Measurements from ENCODE around the gene FBXL19. TPM values are rescaled to one million over a fixed set of nuclear protein-coding genes. Genes with fewer than 3 reads are reported as not detected.
A peak's percentile ranks its signal among the peaks of the same experiment; 100 is the strongest.

Gene FBXL19
- total and polyA plus RNA-seq, 2 of the 13 experiments (the other 11 are each of a cell fraction or from before 2014, with no cell fraction given): 6.0 to 13.7 TPM

DNA sequence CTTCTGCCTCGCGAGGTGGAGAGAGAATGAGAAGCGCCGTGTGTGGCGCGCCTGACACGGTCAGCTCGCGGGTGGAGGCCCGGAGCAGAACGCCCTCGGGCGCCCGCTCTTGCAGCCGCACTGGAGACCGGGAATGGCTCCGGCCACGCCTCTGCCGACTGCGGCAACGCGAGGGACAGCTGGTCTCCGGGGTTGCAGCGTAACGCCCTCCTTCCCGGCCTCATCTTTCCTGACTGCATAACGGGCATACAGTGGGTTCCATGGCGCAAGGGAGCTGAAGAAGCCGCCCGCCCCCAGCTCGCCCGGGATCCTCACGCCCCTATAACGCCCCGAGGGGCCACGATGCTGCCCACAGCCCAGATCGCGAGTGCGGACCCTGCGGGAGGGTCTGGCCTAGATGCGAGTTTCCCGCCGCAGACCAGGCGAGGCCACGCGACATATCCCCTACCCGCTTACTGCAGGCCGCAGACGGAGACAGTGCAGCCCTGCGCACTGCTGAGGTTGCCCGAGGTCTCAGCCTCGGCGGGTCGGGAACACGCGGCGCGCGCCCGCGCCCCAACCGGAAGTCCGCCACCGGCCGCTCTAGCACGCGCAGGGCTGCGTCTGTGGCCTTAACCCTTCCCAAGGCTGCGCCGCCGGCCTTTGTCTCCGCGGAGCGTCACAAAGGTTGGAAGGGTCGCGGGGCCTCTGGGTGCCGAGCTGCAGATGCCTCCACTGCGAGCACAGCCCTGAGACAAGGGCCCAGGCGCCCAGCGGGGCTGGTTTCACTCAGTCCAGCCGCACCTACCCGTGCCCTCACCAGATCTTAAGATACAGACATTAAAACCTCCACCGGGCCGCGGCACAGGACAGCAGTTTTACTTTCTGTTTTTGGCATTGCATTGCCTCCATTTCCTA is 48.3 kb upstream of the FBXL19 start (continued):
- TF ChIP-seq, protein P1, sequence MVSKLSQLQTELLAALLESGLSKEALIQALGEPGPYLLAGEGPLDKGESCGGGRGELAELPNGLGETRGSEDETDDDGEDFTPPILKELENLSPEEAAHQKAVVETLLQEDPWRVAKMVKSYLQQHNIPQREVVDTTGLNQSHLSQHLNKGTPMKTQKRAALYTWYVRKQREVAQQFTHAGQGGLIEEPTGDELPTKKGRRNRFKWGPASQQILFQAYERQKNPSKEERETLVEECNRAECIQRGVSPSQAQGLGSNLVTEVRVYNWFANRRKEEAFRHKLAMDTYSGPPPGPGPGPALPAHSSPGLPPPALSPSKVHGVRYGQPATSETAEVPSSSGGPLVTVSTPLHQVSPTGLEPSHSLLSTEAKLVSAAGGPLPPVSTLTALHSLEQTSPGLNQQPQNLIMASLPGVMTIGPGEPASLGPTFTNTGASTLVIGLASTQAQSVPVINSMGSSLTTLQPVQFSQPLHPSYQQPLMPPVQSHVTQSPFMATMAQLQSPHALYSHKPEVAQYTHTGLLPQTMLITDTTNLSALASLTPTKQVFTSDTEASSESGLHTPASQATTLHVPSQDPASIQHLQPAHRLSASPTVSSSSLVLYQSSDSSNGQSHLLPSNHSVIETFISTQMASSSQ (IDR thresholded peaks at IDR 0.05; ENCODE audit: low read depth): no peak
- TF ChIP-seq, protein P1 (CRISPR knock-in tag; IDR thresholded peaks at IDR 0.05; ENCODE audit: borderline replicate concordance): peak; percentile 88
- TF ChIP-seq SIX4 (CRISPR knock-in tag; IDR thresholded peaks at IDR 0.05) (peak; percentile 85), MAFG (CRISPR knock-in tag; IDR thresholded peaks at IDR 0.05) (no peak), ZNF772 (CRISPR knock-in tag; IDR thresholded peaks at IDR 0.05) (peak; percentile 100), ZNF790 (CRISPR knock-in tag; IDR thresholded peaks at IDR 0.05; ENCODE audit: borderline replicate concordance) (no peak; the same call in 1 of the 2 replicates), ZFP82 (CRISPR knock-in tag; IDR thresholded peaks at IDR 0.05; ENCODE audit: borderline replicate concordance) (peak; percentile 96), ZBTB7B (CRISPR knock-in tag; IDR thresholded peaks at IDR 0.05) (peak; percentile 94), CREB1 (IDR thresholded peaks at IDR 0.05) (peak; percentile 74), CREB1 (CRISPR knock-in tag; IDR thresholded peaks at IDR 0.05) (peak; percentile 73; the same call in 1 of the 2 replicates), HIVEP1 (CRISPR knock-in tag; IDR thresholded peaks at IDR 0.05) (peak; percentile 96), HNRNPL (IDR thresholded peaks at IDR 0.05; ENCODE audit: low read depth, low read length) (peak; percentile 81), TAF15 (IDR thresholded peaks at IDR 0.05; ENCODE audit: low read depth, low read length, poor library complexity, severe bottlenecking) (peak; percentile 84), ZNF180 (CRISPR knock-in tag; IDR thresholded peaks at IDR 0.05; ENCODE audit: borderline replicate concordance, low read depth) (no peak; the same call in 1 of the 2 replicates)
- TF ChIP-seq, protein P2, sequence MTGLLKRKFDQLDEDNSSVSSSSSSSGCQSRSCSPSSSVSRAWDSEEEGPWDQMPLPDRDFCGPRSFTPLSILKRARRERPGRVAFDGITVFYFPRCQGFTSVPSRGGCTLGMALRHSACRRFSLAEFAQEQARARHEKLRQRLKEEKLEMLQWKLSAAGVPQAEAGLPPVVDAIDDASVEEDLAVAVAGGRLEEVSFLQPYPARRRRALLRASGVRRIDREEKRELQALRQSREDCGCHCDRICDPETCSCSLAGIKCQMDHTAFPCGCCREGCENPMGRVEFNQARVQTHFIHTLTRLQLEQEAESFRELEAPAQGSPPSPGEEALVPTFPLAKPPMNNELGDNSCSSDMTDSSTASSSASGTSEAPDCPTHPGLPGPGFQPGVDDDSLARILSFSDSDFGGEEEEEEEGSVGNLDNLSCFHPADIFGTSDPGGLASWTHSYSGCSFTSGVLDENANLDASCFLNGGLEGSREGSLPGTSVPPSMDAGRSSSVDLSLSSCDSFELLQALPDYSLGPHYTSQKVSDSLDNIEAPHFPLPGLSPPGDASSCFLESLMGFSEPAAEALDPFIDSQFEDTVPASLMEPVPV (CRISPR knock-in tag; IDR thresholded peaks at IDR 0.05): peak; percentile 85
- TF ChIP-seq, protein P3, sequence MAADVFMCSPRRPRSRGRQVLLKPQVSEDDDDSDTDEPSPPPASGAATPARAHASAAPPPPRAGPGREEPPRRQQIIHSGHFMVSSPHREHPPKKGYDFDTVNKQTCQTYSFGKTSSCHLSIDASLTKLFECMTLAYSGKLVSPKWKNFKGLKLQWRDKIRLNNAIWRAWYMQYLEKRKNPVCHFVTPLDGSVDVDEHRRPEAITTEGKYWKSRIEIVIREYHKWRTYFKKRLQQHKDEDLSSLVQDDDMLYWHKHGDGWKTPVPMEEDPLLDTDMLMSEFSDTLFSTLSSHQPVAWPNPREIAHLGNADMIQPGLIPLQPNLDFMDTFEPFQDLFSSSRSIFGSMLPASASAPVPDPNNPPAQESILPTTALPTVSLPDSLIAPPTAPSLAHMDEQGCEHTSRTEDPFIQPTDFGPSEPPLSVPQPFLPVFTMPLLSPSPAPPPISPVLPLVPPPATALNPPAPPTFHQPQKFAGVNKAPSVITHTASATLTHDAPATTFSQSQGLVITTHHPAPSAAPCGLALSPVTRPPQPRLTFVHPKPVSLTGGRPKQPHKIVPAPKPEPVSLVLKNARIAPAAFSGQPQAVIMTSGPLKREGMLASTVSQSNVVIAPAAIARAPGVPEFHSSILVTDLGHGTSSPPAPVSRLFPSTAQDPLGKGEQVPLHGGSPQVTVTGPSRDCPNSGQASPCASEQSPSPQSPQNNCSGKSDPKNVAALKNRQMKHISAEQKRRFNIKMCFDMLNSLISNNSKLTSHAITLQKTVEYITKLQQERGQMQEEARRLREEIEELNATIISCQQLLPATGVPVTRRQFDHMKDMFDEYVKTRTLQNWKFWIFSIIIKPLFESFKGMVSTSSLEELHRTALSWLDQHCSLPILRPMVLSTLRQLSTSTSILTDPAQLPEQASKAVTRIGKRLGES (CRISPR knock-in tag; IDR thresholded peaks at IDR 0.05; ENCODE audit: borderline replicate concordance): peak; percentile 90
- TF ChIP-seq, protein P4, sequence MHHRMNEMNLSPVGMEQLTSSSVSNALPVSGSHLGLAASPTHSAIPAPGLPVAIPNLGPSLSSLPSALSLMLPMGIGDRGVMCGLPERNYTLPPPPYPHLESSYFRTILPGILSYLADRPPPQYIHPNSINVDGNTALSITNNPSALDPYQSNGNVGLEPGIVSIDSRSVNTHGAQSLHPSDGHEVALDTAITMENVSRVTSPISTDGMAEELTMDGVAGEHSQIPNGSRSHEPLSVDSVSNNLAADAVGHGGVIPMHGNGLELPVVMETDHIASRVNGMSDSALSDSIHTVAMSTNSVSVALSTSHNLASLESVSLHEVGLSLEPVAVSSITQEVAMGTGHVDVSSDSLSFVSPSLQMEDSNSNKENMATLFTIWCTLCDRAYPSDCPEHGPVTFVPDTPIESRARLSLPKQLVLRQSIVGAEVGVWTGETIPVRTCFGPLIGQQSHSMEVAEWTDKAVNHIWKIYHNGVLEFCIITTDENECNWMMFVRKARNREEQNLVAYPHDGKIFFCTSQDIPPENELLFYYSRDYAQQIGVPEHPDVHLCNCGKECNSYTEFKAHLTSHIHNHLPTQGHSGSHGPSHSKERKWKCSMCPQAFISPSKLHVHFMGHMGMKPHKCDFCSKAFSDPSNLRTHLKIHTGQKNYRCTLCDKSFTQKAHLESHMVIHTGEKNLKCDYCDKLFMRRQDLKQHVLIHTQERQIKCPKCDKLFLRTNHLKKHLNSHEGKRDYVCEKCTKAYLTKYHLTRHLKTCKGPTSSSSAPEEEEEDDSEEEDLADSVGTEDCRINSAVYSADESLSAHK (CRISPR knock-in tag; IDR thresholded peaks at IDR 0.05; ENCODE audit: borderline replicate concordance): no peak

All from HepG2 (cell line).